DOHH2 (cell line): ENCODE results near the gene AJUBA.

ENCODE experiments used
- EZH2phosphoT487 ChIP-seq: fragments of 200-600 bp; sonication (generic); IDR thresholded peaks from 2 replicates; pipeline ENCODE4 v1.6.1; 2017; ENCODE audit warnings: borderline replicate concordance, mild to moderate bottlenecking, antibody characterized with exemption, low read length, moderate library complexity, mixed read lengths
- TF ChIP-seq, protein P1 (sequence below): fragments of 200-600 bp; sonication (generic); IDR thresholded peaks from one replicate; pipeline ENCODE4 v1.5.1; 2014; ENCODE audit warnings: antibody characterized with exemption, mild to moderate bottlenecking, low read depth, low read length; ENCODE audit not compliant: poor library complexity, severe bottlenecking

DNA sequence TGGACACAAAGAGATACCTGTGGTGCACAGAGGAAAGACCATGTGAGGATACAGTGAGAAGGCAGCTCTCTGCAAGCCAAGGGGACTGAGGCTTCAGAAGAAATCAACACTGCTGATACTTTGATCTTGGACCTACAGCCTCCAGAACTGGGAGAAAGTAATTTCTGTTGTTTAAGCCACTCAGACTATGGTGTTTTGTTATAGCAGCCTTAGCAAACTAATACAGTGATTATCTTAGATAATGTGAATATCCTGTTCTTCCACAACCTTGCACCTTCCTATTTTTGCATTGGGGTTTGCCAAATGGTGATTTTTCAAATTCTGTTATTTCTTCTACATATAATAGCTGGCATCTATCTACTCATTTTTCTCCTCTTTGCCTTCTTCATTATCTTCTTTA lies 35.8 kb upstream of the AJUBA start:
- TF ChIP-seq, protein P1, sequence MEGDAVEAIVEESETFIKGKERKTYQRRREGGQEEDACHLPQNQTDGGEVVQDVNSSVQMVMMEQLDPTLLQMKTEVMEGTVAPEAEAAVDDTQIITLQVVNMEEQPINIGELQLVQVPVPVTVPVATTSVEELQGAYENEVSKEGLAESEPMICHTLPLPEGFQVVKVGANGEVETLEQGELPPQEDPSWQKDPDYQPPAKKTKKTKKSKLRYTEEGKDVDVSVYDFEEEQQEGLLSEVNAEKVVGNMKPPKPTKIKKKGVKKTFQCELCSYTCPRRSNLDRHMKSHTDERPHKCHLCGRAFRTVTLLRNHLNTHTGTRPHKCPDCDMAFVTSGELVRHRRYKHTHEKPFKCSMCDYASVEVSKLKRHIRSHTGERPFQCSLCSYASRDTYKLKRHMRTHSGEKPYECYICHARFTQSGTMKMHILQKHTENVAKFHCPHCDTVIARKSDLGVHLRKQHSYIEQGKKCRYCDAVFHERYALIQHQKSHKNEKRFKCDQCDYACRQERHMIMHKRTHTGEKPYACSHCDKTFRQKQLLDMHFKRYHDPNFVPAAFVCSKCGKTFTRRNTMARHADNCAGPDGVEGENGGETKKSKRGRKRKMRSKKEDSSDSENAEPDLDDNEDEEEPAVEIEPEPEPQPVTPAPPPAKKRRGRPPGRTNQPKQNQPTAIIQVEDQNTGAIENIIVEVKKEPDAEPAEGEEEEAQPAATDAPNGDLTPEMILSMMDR = no peak
- no peak for TF ChIP-seq EZH2phosphoT487
